Neural cell (in vitro differentiated cells): ENCODE data around the gene TSSK6. TPM values are rescaled to one million over a fixed set of nuclear protein-coding genes. Genes with fewer than 3 reads are reported as not detected.

Source experiments
- H2AFZ ChIP-seq: fragments of 200-600, 300-800 bp; sonication (generic), shearing (Covaris generic); 2 replicates; pipeline ENCODE4 v1.6.0; 2014; ENCODE audit warnings: low read depth, mild to moderate bottlenecking, antibody characterized with exemption, low read length, moderate library complexity
- H3F3A ChIP-seq: fragments of 200-600 bp; shearing (Covaris generic); 2 replicates; pipeline ENCODE4 v1.6.1; 2016; ENCODE audit warnings: mild to moderate bottlenecking, moderate library complexity, mixed read lengths, antibody characterized with exemption, low read length; ENCODE audit not compliant: insufficient read depth, poor library complexity, severe bottlenecking
- H3K27ac ChIP-seq: fragments of 200-600, 300-800 bp; sonication (generic), shearing (Covaris generic); 2 replicates; pipeline ENCODE4 v1.5.1; 2014; ENCODE audit warnings: mild to moderate bottlenecking, low read length, moderate library complexity
- H3K27me3 ChIP-seq: fragments of 300-800, 200-600 bp; sonication (generic), shearing (Covaris generic); 2 replicates; pipeline ENCODE4 v1.6.0; 2014; ENCODE audit warnings: mild to moderate bottlenecking, low read depth, low read length, moderate library complexity; ENCODE audit not compliant: insufficient read depth
- H3K36me3 ChIP-seq: fragments of 300-800, 200-600 bp; sonication (generic), shearing (Covaris generic); 2 replicates; pipeline ENCODE4 v1.5.1; 2014; ENCODE audit warnings: mild to moderate bottlenecking, antibody characterized with exemption, low read length, moderate library complexity; ENCODE audit not compliant: insufficient read depth
- H3K4me2 ChIP-seq: fragments of 300-800, 200-600 bp; sonication (generic), shearing (Covaris generic); 2 replicates; pipeline ENCODE4 v1.6.0; 2014; ENCODE audit warnings: mild to moderate bottlenecking, low read length
- H3K4me3 ChIP-seq: fragments of 300-800, 200-600 bp; sonication (generic), shearing (Covaris generic); 2 replicates; pipeline ENCODE4 v1.5.1; 2014; ENCODE audit warnings: mild to moderate bottlenecking, low read length, moderate library complexity
- H3K79me2 ChIP-seq: fragments of 200-600 bp; shearing (Covaris generic); replicated peaks from 2 replicates; pipeline ENCODE4 v1.6.0; 2014; ENCODE audit warnings: mild to moderate bottlenecking, low read length, moderate library complexity; ENCODE audit not compliant: insufficient read depth
- H3K9ac ChIP-seq: fragments of 300-800, 200-600 bp; sonication (generic), shearing (Covaris generic); 2 replicates; pipeline ENCODE4 v1.6.1; 2016; ENCODE audit warnings: mild to moderate bottlenecking, low read length, mixed read lengths
- H3K9me2 ChIP-seq: fragments of 200-600 bp; shearing (Covaris generic); 2 replicates; pipeline ENCODE4 v1.6.1; 2016; ENCODE audit warnings: mild to moderate bottlenecking, low read length, mixed read lengths; ENCODE audit not compliant: insufficient read depth
- H3K9me3 ChIP-seq: fragments of 200-600, 300-800 bp; sonication (generic), shearing (Covaris generic); 2 replicates; pipeline ENCODE4 v1.6.1; 2016; ENCODE audit warnings: mild to moderate bottlenecking, mixed run types, low read length, moderate library complexity, mixed read lengths
- H4K20me1 ChIP-seq: fragments of 200-600 bp; shearing (Covaris generic); 2 replicates; pipeline ENCODE4 v1.6.1; 2016; ENCODE audit warnings: mild to moderate bottlenecking, mixed run types; ENCODE audit not compliant: insufficient read depth
- EP300 ChIP-seq: fragments of 450-650 bp; conservative IDR thresholded peaks from 2 replicates; pipeline ENCODE4 v1.6.1; 2014; ENCODE audit warnings: antibody characterized with exemption, mild to moderate bottlenecking, moderate library complexity; ENCODE audit not compliant: poor library complexity, severe bottlenecking
- EZH2 ChIP-seq: fragments of 200-600, 300-800 bp; shearing (Covaris generic), sonication (generic); IDR thresholded peaks from 2 replicates; pipeline ENCODE4 v1.6.1; 2014; ENCODE audit warnings: antibody characterized with exemption, low read length, borderline replicate concordance, mild to moderate bottlenecking; ENCODE audit not compliant: insufficient read depth, poor library complexity, severe bottlenecking
- MXI1 ChIP-seq: fragments of 450-650 bp; conservative IDR thresholded peaks from 2 replicates; pipeline ENCODE4 v1.6.1; 2014; ENCODE audit warnings: antibody characterized with exemption, mild to moderate bottlenecking; ENCODE audit not compliant: poor library complexity, severe bottlenecking
- POLR2AphosphoS5 ChIP-seq: IDR thresholded peaks from 2 replicates; pipeline ENCODE4 v1.6.1; 2012
- RAD21 ChIP-seq: fragments of 450-650 bp; conservative IDR thresholded peaks from 2 replicates; pipeline ENCODE4 v1.6.1; 2014; ENCODE audit warnings: antibody characterized with exemption, mild to moderate bottlenecking, moderate library complexity
- REST ChIP-seq: IDR thresholded peaks from 2 replicates; pipeline ENCODE4 v1.6.1; 2012; ENCODE audit warnings: borderline replicate concordance
- TAF1 ChIP-seq: IDR thresholded peaks from 2 replicates; pipeline ENCODE4 v1.6.1; 2012; ENCODE audit warnings: low read depth
- polyA plus RNA-seq: library from polyadenylated mRNA; depleted of rRNA; stranded (reverse); fragments of >200 nt; gene quantifications from 2 replicates; pipeline ENCODE4 v1.2.3, GENCODE V29; 2014

The TSSK6 gene
- polyA plus RNA-seq, 1 donor from 2014 or later, result 5.3 TPM

GRCh38 chr19:19464339-19465098, 50.8 kb downstream of the TSSK6 start:
- Histone ChIP-seq H3K4me3 (peak overlapping the region; percentile 41), H3K27me3 (no peaks in the 10 kb centered on the region), H3K9ac (peak overlapping the region; percentile 67), H4K20me1 (no peaks in the 10 kb centered on the region), H3K27ac (peak overlapping the region; percentile 88), H3K9me2 (no peaks in the 10 kb centered on the region), H3K79me2 (peaks cover 20% of the 10 kb centered on the region), H2AFZ (peak overlapping the region; percentile 65), H3K9me3 (peaks cover 15% of the 10 kb centered on the region), H3K4me2 (peak overlapping the region; percentile 40), H3F3A (no peaks in the 10 kb centered on the region), H3K36me3 (peaks cover 9% of the 10 kb centered on the region)
- TF ChIP-seq POLR2AphosphoS5 (peak; percentile 75), EP300 (peak; percentile 61), TAF1 (peak; percentile 65), EZH2 (no peak), RAD21 (no peak), MXI1 (peak; percentile 14), REST (peak; percentile 53)

Other genes starting within 250 kb of the TSSK6 start
- not detected in 2 replicates for gene TM6SF2, start 242.2 kb downstream of the TSSK6 start, polyA plus RNA-seq
- gene SUGP1, start 195.0 kb downstream of the TSSK6 start, polyA plus RNA-seq, result 82.0 and 85.8 TPM in 2 replicates
- 47.2 and 48.3 TPM in 2 replicates for gene MAU2, start 194.7 kb downstream of the TSSK6 start, polyA plus RNA-seq
- gene GATAD2A, start 109.9 kb downstream of the TSSK6 start, polyA plus RNA-seq, result 13.9 and 18.1 TPM in 2 replicates
- gene NDUFA13, start 677 bp upstream of the TSSK6 start, polyA plus RNA-seq, result 266 and 308 TPM in 2 replicates
- 26.9 and 28.1 TPM in 2 replicates for gene YJEFN3, start 13.4 kb upstream of the TSSK6 start, polyA plus RNA-seq
- 0.60 and 0.84 TPM in 2 replicates for gene CILP2, start 22.7 kb upstream of the TSSK6 start, polyA plus RNA-seq
- 7.5 and 8.1 TPM in 2 replicates for gene PBX4, start 103.1 kb upstream of the TSSK6 start, polyA plus RNA-seq
- 77.1 and 115 TPM in 2 replicates for gene LPAR2, start 112.7 kb upstream of the TSSK6 start, polyA plus RNA-seq
- gene GMIP, start 128.1 kb upstream of the TSSK6 start, polyA plus RNA-seq, result 18.4 and 31.2 TPM in 2 replicates
- 51.6 and 63.5 TPM in 2 replicates for gene ATP13A1, start 148.1 kb upstream of the TSSK6 start, polyA plus RNA-seq
- gene ZNF101, start 153.3 kb upstream of the TSSK6 start, polyA plus RNA-seq, result 12.2 and 12.3 TPM in 2 replicates
- gene ZNF14, start 217.6 kb upstream of the TSSK6 start, polyA plus RNA-seq, result 5.8 and 8.2 TPM in 2 replicates